Muscle of arm (tissue), 14 donors: ENCODE measurements around the gene FAM83G. TPM values are rescaled to one million over a fixed set of nuclear protein-coding genes. Genes with fewer than 3 reads are reported as not detected.
"Not testable (repeated sequence)": the region's sequence is repeated elsewhere in the genome, so short reads cannot be mapped to it uniquely, and the experiment has no call there.

ENCODE experiments used
- DNase-seq: peaks from one replicate; pipeline ENCODE4 v3.0.0-alpha.2; 2013
- long read RNA-seq, 11 donors: transcript quantifications; one replicate each; lab custom pipeline, GENCODE V29; 2026
- polyA plus RNA-seq, 12 donors: library from polyadenylated mRNA; unstranded; fragments of 120-200 nt; gene quantifications; one replicate each; pipeline ENCODE4 v1.2.1, GENCODE V29; 2013; ENCODE audit not compliant: insufficient read length in 12 of 12

FAM83G gene, protein sequence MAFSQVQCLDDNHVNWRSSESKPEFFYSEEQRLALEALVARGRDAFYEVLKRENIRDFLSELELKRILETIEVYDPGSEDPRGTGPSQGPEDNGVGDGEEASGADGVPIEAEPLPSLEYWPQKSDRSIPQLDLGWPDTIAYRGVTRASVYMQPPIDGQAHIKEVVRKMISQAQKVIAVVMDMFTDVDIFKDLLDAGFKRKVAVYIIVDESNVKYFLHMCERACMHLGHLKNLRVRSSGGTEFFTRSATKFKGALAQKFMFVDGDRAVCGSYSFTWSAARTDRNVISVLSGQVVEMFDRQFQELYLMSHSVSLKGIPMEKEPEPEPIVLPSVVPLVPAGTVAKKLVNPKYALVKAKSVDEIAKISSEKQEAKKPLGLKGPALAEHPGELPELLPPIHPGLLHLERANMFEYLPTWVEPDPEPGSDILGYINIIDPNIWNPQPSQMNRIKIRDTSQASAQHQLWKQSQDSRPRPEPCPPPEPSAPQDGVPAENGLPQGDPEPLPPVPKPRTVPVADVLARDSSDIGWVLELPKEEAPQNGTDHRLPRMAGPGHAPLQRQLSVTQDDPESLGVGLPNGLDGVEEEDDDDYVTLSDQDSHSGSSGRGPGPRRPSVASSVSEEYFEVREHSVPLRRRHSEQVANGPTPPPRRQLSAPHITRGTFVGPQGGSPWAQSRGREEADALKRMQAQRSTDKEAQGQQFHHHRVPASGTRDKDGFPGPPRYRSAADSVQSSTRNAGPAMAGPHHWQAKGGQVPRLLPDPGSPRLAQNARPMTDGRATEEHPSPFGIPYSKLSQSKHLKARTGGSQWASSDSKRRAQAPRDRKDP
- 1 to 10 TPM in 3 of 12 donors, under 1 TPM in 8, not detected in 1; 0.11 to 4.8 (median 0.24) TPM for polyA plus RNA-seq
- long read RNA-seq, donor 1 = 0 reads
- long read RNA-seq, donor 2 = 0 reads
- long read RNA-seq, donor 3 = 0 reads
- long read RNA-seq, donor 4 = 0 reads
- long read RNA-seq, donor 5 = 0 reads
- long read RNA-seq, donor 6 = 0 reads
- long read RNA-seq, donor 7 = 0 reads
- long read RNA-seq, donor 8, full-length matches to known transcripts = 1 of 1 reads
- long read RNA-seq, donor 8, partial matches to known transcripts = 0 of 1 reads
- long read RNA-seq, donor 8, other reads (novel, unspliced or antisense) = 0 of 1 reads
- long read RNA-seq, donor 9 = 0 reads
- long read RNA-seq, donor 10 = 0 reads
- long read RNA-seq, donor 11 = 0 reads

DNA sequence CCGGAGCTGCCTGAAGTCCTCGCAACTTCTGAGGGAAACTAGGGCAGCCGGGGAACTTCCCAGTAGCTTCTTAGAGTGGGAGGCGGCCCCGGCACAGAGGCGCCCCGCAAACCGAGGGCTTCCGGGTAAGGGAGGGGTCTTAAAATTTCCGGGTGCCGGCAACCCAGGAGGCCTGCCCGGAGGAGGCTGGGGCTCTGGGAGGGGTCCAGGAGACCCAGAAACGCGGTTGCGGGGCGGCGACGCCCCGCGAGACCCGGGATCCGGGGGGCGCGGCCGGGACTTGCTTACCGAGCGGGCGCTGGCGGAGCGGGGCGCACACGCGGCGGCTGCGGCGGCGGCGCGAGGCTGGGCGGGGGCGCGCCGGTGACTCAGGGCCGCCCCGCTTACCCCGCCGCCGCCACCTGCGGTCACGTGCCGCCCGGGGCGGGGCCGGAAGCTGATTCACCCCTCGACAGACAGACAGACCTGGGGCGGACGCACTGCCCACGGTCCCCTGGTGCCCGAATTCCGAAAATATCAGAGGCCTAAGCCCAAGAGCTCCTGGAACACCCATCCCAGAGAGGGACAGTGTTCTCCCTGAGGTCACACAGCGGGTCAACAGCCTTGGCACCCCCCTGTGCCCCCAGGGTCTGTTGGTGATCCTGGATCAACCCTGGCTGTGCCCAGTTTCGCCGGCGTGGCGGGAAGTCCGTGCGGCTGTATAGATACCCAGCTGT, at the start of gene FAM83G:
TSS of gene FAM83G (minus strand) at position 344 of the 716 bp plus-strand sequence. CDS start 723 bp downstream, outside the sequence.
- no peak for DNase-seq

DNA sequence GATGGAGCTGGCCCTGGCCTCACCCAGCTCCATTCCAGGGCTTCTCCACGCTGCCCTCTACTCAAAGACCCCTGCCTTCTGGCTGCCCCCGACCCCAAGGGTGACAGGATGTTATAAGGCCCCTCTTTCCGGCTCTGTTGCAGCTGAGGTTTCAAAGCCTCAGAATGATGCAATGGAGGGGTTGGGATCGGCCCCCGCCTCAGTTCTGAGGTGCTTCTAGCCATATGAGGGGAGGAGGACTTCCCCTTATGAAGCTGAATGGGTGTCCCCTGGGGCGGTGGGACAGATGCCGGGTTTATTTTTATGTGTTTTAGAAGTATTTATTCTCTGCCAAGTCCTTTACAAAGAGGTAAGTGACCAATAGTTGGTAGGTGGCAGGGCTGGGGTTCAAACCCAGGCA, 44.3 kb upstream of the FAM83G start:
- not testable (repeated sequence) for DNase-seq

DNA sequence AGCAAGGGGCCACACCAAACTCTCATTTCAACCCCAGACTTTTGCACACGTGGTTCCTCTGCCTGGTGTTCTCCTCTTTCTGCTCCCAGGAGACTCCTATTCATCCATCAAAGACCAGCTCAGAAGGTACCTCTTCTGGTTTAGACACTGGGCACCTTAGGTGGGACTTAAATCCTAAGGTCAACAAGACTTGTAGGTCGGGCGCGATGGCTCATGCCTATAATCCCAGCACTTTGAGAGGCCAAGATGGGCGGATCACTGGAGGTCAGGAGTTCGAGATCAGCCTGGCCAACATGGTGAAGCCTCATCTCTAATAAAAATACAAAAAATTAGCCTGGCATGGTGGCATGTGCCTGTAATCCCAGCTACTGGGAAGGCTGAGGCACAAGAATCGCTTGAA, 42.9 kb upstream of the FAM83G start:
- not testable (repeated sequence) for DNase-seq

DNA sequence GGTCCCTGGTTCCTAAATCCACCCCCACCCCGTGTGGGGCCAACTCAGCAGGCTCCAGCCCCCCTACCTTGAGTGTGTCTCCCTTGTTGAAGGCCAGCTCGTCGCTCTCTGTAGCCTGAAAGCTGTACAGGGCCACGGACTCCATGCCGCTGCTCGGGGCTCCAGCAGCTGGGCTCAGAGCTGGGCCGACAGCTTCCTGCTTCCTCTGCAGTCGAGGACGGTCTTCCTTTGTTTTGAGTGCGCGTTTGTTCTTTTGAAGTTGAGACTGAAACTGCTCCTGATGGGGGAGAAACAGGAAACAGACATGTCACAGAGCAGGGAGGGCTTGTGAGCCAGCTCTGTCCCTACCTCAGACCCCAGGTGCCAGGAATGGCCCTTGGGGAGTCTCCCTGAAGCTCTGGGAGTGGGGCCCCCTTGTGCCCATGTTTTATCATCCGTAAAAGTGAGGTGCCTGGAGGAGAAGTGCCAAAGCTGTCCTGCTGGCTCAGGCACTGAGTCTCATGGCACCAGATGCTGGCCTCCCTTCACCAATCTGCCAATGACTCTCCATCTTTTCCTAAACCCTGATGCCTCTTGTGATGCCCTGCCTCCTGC, 42.3 kb upstream of the FAM83G start, which contains the start of gene GRAP:
TSS of gene GRAP (minus strand) at position 176 of the 594 bp plus-strand sequence. CDS start at position 145, 31 bp downstream.
- not testable (repeated sequence) for DNase-seq

DNA sequence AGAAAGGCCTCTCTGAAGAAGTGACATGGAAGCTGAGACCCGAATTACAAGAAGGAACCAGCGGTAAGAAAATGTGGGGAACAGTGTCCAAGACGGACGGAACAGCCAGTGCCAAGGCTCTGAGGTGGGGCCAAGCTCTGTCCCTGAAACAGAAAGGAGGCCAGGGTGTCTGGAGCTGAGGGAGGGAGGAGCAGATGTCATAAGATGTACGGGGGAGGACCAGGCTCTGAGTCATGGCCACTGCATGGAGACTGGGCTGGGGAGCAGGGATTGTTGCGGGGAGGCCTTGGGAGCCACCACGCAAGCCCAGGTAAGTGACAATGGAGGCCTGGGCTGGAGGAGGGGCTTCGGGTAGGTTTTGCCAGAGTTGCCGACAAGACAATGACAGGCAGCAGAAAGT, 40.1 kb upstream of the FAM83G start:
- not testable (repeated sequence) for DNase-seq

DNA sequence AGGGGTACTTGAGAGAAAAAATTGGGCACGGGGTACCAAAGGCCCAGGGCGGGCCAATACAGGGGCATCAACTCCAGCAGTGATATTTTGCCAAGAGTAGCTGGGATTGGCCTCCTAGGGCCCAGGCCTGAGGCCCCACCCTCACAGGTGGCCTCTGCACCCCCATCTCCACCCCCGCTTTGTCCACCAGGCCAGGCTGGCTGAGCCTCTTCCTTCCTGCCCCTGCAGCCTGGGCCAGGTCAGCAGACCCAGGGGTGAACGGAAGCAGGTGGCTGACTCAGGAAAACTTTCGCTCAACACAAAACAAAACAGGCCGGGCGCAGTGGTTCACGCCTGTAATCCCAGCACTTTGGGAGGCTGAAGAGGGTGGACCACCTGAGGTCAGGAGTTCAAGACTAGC, 38.5 kb upstream of the FAM83G start:
- DNase-seq = not testable (repeated sequence)

DNA sequence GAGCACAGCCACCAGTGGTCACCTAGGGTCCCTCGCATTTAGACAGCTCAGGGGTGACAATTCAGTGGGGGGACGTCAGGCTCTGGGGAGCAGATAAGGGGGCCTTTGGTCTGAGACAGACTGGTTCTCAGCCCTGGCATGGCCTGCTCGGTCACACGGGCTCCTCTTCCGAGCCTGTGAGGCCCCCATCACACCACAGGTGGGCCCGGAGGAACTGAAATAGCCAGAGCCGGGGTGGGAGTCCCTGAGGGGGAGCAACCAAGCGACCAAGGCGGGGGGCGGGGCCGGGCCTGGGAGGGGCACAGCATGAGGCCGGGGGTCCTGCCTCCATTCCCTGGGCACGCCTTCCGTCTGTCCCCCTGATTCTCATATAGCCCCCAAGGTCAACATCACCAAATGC, 37.8 kb upstream of the FAM83G start:
- not testable (repeated sequence) for DNase-seq

DNA sequence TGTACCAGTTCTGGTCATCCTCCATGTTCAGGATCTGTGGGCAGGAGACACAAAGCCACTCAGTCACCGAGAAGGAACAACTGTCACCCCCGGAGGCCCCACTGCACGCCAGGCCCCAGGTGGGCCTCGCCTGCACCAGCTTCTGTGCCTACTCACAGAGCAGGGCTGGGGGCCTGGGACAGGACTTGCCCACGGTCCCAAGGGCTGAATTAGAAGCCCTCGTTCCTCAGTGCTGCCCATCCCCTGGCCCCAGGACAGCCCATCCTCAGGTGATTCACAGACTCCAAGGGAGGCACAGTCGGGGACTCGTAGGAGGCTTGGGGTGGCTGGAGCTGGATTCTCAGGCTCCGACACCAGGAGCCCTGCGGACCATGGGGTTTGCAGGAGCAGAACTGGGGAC, 37.3 kb upstream of the FAM83G start:
- DNase-seq = not testable (repeated sequence)

DNA sequence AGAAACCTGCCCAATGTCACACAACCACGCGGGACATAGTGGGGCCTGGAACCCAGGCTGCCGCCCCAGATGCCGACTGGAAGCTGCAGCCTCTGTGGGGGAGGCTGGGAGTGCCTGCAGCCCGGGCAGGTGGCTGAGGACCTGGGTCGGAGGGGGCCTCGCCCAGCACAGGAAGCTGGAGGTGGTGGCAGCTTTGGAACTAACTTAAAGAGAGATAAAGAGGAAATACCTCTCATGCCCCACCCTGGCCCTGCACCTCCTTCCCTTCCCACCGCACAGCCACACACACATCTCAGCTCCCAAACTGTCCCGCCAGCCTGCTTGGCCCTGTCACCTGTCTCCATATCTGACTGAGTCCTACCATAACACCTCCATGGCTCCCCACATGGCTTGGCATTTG, 35.8 kb upstream of the FAM83G start:
- DNase-seq = not testable (repeated sequence)

DNA sequence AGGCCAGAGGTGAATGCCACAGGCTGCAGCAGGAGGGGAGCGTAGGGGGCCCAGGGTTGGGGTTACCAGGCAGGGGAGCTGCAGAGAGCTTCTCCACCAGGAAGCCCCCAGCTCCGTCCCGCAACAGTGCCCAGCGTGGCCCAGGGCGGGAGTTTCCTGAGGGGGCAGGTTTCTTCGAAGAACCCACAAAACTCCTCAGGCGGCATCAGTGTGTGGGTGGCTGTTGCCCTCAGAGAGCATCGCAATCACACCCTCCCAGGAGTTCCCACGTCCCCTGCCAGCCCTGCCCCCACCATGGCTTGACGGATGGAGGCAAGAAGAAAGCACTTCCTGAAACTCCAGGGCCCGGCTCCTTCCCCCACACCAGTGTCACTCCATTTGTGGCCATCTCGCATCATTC, 34.2 kb upstream of the FAM83G start:
- not testable (repeated sequence) for DNase-seq

DNA sequence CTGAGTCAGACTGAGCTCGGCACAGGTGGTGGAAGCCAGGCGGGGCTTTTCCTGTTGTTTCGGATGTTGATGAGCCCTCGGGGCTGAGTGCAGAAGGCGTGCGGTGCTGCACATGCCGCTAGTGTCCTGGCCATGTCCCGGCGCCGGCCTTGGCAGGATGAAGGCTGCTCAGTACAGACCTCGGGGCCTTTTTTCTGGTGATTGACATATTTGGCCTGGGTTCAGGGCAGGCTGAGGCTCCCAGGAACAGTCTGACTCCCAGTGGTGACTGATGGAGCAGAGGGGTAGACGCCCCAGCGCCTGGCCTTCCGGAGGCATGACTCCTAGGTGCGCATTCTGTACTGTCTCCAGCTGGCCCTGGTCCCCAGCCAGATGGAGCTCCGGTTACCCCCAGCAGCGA, 33.4 kb upstream of the FAM83G start:
- not testable (repeated sequence) for DNase-seq

DNA sequence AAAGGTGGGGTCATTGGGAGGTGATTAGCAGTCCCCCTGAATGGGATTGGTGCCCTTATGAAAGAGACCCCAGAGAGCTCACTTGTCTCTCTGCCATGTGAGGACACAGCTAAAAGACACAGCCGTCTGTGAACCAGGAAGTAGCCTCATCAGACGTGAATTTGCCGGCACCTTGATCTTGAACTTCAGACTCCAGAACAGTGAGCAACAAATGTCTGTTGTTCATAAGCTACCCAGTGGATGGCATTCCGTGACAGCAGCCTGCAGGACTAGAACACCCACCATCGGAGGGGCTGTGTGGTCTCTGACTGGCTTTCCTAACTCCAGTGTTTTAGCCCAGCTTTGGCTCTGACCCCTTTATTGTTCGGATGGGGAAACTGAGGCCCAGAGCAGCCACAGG, 33.0 kb upstream of the FAM83G start:
- not testable (repeated sequence) for DNase-seq

DNA sequence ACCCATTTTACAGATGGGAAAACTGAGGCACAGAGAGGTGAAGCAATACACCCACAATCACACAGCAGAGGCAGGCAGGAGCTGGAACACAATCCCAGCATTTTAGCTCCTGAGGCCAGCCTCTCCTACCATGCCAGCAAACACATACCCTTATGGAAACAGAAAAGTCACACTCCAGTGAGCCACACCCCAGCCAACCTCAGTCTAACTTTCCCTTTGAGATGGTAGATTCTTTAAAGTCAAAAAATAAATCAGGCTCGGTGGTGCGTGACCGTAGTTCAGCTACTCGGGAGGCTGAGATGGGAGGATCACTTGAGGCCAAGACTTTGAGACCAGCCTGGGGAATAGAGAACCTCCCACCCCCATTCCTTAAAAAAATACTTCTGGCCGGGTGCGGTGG, 31.6 kb upstream of the FAM83G start:
- not testable (repeated sequence) for DNase-seq

DNA sequence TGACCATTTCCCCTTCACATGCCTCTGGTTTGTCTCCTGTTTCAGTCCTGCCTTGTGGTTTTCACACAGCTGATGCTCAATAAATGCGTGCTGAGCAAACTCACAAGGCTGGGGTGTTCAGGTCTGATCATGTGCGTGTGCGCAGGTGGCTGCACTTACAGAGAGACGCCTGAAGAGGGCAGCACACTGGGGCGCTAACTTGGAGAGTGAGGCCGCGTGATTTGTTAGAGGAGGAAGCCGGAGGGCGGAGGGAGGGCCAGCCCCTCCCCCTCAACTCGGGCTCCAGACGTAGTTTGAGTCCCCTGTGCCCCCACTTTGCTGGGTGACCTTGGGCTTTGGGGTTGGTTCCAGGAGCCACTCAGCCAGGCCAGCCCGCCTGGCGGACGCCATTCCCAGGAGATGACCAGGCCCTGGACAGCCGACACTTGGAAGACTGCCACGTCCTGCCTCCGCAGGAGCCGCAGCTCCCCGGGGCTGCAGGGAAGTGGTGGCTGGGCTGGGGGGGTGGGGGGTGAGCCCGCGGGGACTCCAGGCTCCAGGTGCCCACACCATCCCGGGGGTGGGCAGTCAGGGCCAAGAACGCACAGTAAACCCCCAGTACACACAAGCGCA, 27.9 kb upstream of the FAM83G start:
- not testable (repeated sequence) for DNase-seq

DNA sequence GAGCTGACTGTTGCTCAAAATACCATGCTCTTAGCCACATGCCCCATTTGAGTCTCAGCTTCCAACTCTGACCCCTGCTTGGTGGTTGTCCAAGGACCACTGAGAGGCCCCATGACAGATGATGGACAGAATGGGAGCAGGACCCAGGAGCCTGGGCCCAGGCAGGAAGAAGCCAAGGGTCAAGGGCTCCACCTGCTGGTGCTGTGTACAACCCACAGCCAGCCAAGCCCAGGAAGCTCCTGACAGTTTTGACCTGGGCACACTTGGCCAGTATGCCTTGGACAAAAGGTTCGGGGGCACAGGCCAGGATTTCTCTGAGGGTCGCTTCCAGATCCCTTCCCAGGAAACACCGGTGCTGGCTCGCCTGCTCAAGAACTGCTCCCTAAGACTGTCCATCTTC, 27.2 kb upstream of the FAM83G start:
- DNase-seq = not testable (repeated sequence)

DNA sequence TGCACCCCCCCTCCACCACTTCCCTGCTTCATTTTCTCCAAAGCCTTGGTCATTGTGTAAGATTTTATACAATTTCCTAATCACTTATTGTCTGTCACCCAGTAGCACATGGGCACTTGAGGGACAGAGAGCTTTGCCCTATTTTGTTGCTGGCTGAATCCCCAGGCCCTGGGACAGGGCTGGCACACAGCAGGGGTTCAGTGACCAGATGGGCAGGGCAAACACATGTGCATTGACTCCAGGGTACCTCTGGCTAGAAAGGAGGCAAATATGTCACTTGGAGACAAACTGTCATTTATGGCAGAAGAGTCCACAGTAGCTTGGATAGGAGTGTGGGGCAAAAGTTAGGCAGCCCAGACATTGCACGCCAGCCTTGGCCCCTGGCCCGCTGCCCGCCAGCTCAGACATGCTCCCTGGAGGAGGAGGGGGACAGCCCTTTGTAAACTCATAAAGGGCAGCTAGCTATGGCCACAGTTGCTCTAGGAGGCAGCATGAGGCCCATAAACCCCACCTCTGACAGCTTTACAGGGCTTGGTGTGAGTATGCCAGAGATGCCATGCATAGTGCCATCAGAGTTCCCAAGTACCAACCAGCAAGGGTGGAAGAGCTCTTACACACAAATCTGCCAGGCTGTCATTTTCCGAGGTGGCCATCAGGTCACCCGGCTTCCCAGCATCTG, 26.3 kb upstream of the FAM83G start:
- DNase-seq = not testable (repeated sequence)

DNA sequence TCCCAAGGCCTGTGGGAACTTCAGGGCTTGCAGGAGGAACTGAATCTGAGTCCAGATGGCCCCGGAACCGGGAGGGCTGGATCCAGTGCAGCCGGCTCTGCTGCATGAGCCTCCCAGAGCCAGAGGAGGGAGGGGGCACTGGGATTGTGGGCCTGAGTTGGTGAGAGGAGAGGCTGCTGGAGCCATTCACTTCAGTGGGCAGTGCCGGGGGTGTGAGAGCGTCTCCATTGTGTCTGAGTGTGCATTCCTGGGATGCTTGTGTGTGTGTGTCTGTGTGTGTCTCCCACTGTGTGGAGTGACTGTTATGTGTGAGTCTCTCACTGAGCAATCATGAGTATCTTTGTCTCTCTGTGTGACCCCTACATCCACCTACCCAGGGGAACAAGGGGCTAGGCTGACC, 25.2 kb upstream of the FAM83G start:
- not testable (repeated sequence) for DNase-seq

DNA sequence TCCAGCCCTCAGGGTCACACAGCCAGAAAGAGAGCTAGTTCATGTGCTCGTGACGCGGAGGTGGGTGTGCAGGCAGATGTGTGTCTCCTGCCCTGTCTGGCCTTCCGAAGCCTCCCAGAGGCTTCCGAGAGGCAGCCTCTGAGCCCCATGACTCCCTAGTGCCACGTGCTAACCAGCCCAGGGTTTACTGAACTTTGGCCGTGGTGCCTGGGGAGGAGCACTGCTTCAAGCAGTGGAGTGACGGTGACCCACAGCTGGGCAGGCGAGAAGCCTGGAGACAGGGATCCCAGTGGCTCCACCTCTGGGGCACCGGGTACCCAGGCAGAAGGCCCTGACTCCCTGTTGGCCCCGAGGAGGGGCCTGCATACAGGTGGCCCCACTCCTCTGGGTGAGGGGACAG, 24.1 kb upstream of the FAM83G start:
- DNase-seq = not testable (repeated sequence)
